Neural crest cell (in vitro differentiated cells): ENCODE data around the gene SPINT4. TPM values are rescaled to one million over a fixed set of nuclear protein-coding genes. Genes with fewer than 3 reads are reported as not detected.

Experiments
- DNase-seq: peaks from one replicate; pipeline ENCODE4 v3.0.0; 2021; ENCODE audit warnings: low read depth, mixed read lengths, low spot score
- H3K27ac Mint-ChIP-seq: one replicate; pipeline ENCODE4 v1.8.0; 2021; ENCODE audit warnings: mild to moderate bottlenecking, mixed read lengths; ENCODE audit not compliant: unreplicated experiment
- H3K27me3 Mint-ChIP-seq: 2 replicates; pipeline ENCODE4 v1.8.0; 2021; ENCODE audit warnings: low read depth, mild to moderate bottlenecking, mixed read lengths
- H3K36me3 Mint-ChIP-seq: 2 replicates; pipeline ENCODE4 v1.8.0; 2021; ENCODE audit warnings: low read depth, mild to moderate bottlenecking, mixed read lengths
- H3K4me1 Mint-ChIP-seq: 2 replicates; pipeline ENCODE4 v1.8.0; 2021; ENCODE audit warnings: mixed read lengths
- H3K4me3 Mint-ChIP-seq: one replicate; pipeline ENCODE4 v1.8.0; 2021; ENCODE audit warnings: mild to moderate bottlenecking, mixed read lengths
- H3K9me3 Mint-ChIP-seq: 2 replicates; pipeline ENCODE4 v1.8.0; 2021; ENCODE audit warnings: mixed read lengths
- CTCF ChIP-seq: fragments of 200-600 bp; sonication (generic); conservative IDR thresholded peaks from 2 replicates; pipeline ENCODE4 v1.5.0; 2021; ENCODE audit warnings: antibody characterized with exemption, mild to moderate bottlenecking
- microRNA-seq: library from miRNA; unstranded; fragments of <30 nt; microRNA quantifications from one replicate; pipeline ENCODE4, GENCODE V29; 2020
- total RNA-seq: library from RNA; stranded (reverse); gene quantifications from 2 replicates; pipeline ENCODE4 v1.2.1, GENCODE V29; 2021

SPINT4 gene
- total RNA-seq, 1 donor from 2014 or later: not detected

- H3K27me3 Mint-ChIP-seq: peaks cover 3% of the 10 kb centered on the region
- no peaks in the 10 kb centered on the region for H3K9me3 Mint-ChIP-seq
- no peak overlapping the region for H3K27ac Mint-ChIP-seq
- TF ChIP-seq CTCF: no peak
- peaks cover 8% of the 10 kb centered on the region for H3K4me1 Mint-ChIP-seq
- DNase-seq: no peak
- H3K4me3 Mint-ChIP-seq: no peak overlapping the region
- H3K36me3 Mint-ChIP-seq: no peaks in the 10 kb centered on the region
Measured at GRCh38 chr20:45768479-45768878, 46.3 kb downstream of the SPINT4 start.

- Mint-ChIP-seq H3K27ac (peak overlapping the region; percentile 93), H3K27me3 (no peaks in the 10 kb centered on the region), H3K9me3 (no peaks in the 10 kb centered on the region), H3K4me1 (peaks cover 13% of the 10 kb centered on the region), H3K4me3 (no peak overlapping the region), H3K36me3 (no peaks in the 10 kb centered on the region)
- TF ChIP-seq CTCF: peak; percentile 99
- DNase-seq: peak; percentile 84
Measured at GRCh38 chr20:45771182-45771759, 49.1 kb downstream of the SPINT4 start.

- TF ChIP-seq CTCF: no peak
- Mint-ChIP-seq H3K4me1 (peaks cover 13% of the 10 kb centered on the region), H3K27ac (no peak overlapping the region), H3K9me3 (no peaks in the 10 kb centered on the region), H3K4me3 (no peak overlapping the region), H3K36me3 (no peaks in the 10 kb centered on the region), H3K27me3 (no peaks in the 10 kb centered on the region)
- no peak for DNase-seq
Measured at GRCh38 chr20:45772693-45773092, 50.5 kb downstream of the SPINT4 start.

GRCh38 chr20:45774945-45775344 is 52.8 kb downstream of the SPINT4 start:
- Mint-ChIP-seq H3K4me3 (no peak overlapping the region), H3K4me1 (peaks cover 13% of the 10 kb centered on the region), H3K36me3 (no peaks in the 10 kb centered on the region), H3K27ac (no peak overlapping the region), H3K9me3 (no peaks in the 10 kb centered on the region), H3K27me3 (no peaks in the 10 kb centered on the region)
- no peak for TF ChIP-seq CTCF
- DNase-seq: no peak

GRCh38 chr20:45775411-45775810 is 53.3 kb downstream of the SPINT4 start:
- Mint-ChIP-seq H3K4me1 (peaks cover 13% of the 10 kb centered on the region), H3K36me3 (no peaks in the 10 kb centered on the region), H3K27me3 (no peaks in the 10 kb centered on the region), H3K9me3 (no peaks in the 10 kb centered on the region), H3K27ac (no peak overlapping the region), H3K4me3 (no peak overlapping the region)
- TF ChIP-seq CTCF: no peak
- DNase-seq: no peak

Small RNA genes lying within 50 kb of the gene (microRNA-seq; reads per million reads assigned to microRNA genes)
- not detected for gene MIR3617

Other genes with a start within 250 kb of the SPINT4 start
- gene SPINT3, start 206.7 kb upstream of the SPINT4 start, total RNA-seq: not detected in 2 replicates
- not detected in 2 replicates for gene WFDC6, start 182.9 kb upstream of the SPINT4 start, total RNA-seq
- not detected in 2 replicates for gene EPPIN, start 174.9 kb upstream of the SPINT4 start, total RNA-seq
- gene WFDC8, start 143.1 kb upstream of the SPINT4 start, total RNA-seq: not detected in 2 replicates
- gene WFDC10A, start 92.6 kb upstream of the SPINT4 start, total RNA-seq: not detected in 2 replicates
- gene WFDC9, start 91.1 kb upstream of the SPINT4 start, total RNA-seq: not detected in 2 replicates
- gene WFDC11, start 52.1 kb upstream of the SPINT4 start, total RNA-seq: not detected in 2 replicates
- gene WFDC13, start 20.3 kb upstream of the SPINT4 start, total RNA-seq: not detected in 2 replicates
- not detected in 2 replicates for gene WFDC10B, start 17.3 kb upstream of the SPINT4 start, total RNA-seq
- gene WFDC3, start 69.5 kb downstream of the SPINT4 start, total RNA-seq: not detected in 2 replicates
- gene DNTTIP1, start 69.6 kb downstream of the SPINT4 start, total RNA-seq: 41.9 and 44.0 TPM in 2 replicates
- 202 and 212 TPM in 2 replicates for gene UBE2C, start 90.3 kb downstream of the SPINT4 start, total RNA-seq
- gene TNNC2, start 105.0 kb downstream of the SPINT4 start, total RNA-seq: not detected in 2 replicates
- 16.8 and 19.4 TPM in 2 replicates for gene SNX21, start 111.5 kb downstream of the SPINT4 start, total RNA-seq
- gene ACOT8, start 135.0 kb downstream of the SPINT4 start, total RNA-seq: 14.5 and 15.3 TPM in 2 replicates
- 4.5 and 4.8 TPM in 2 replicates for gene ZSWIM3, start 135.3 kb downstream of the SPINT4 start, total RNA-seq
- gene ZSWIM1, start 158.9 kb downstream of the SPINT4 start, total RNA-seq: 16.6 and 17.0 TPM in 2 replicates
- gene SPATA25, start 165.3 kb downstream of the SPINT4 start, total RNA-seq: 0.41 and 2.2 TPM in 2 replicates
- 3.3 and 3.5 TPM in 2 replicates for gene NEURL2, start 168.9 kb downstream of the SPINT4 start, total RNA-seq
- 49.7 and 55.3 TPM in 2 replicates for gene CTSA, start 169.0 kb downstream of the SPINT4 start, total RNA-seq
- gene PLTP, start 189.8 kb downstream of the SPINT4 start, total RNA-seq: 56.6 and 61.0 TPM in 2 replicates
- gene PCIF1, start 212.3 kb downstream of the SPINT4 start, total RNA-seq: 36.4 and 36.5 TPM in 2 replicates
- gene ZNF335, start 249.9 kb downstream of the SPINT4 start, total RNA-seq: 24.8 and 24.9 TPM in 2 replicates